GM21515 (cell line): Measurements from ENCODE around the gene GTF3C5.
"Not testable (repeated sequence)": the region's sequence is repeated elsewhere in the genome, so short reads cannot be mapped to it uniquely, and the experiment has no call there.

ENCODE experiments used
- ATAC-seq: cut with Tn5 transposase; IDR thresholded peaks from one replicate; pipeline ENCODE4 v1.9.1; 2021; ENCODE audit not compliant: unreplicated experiment

The GTF3C5 gene

DNA sequence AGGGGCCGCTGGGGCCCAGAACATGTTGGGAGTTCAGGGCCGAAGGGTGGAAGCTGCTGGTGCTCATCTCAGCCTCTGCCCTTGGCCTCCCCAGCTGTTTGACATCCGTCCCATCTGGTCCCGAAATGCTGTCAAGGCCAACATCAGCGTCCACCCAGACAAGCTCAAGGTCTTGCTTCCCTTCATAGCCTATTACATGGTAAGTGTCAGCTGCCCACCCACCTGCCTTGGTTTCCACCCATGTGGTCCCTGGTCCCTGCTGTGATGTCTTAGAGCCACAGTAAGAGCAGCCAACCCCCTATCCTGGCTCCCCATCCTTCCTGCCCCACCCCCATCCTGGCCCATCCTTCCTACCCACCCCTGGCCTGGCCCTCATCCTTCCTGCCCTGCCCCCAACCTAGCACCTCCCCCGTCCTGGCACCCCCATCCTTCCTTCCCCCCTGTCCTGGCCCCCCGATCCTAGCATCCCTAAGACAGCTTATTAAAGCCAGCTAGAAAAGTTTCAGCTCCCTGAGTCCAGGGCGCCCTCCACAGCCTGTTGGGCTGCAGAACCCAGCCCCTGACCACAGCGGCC lies 21.3 kb downstream of the GTF3C5 start:
- no peak for ATAC-seq

DNA sequence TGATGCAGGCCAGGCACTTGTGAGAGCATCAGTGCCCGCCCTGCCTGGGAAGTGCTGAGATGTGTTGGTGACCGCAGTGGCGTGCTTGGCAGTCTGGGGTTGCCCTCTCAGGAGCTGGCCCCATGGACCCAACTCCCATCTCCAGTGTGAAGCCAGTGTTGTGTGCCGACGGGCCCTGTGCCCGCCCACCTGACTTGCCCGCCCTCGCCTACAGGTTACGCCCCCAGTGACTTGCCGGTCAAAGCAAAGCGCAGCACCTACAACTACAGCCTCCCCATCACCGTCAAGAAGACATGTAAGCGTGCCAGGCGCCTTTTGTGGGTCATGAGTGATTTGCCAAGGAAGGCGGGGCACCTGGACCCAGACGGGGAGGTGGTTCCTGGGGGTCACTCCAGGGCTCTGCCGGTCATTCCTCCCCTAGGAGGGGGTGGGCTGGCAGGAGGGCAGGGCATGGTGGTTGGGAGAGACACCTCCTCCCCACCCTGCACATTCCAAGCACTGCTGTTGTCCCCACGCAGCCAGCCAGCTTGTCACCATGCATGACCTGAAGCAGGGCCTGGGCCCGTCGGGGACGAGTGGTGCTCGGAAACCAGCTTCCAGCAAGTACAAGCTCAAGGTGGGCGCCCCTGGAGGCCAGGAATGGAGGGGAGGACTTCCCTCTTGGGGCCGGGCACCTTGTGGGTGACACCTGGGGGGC lies 23.5 kb downstream of the GTF3C5 start:
- ATAC-seq, result no peak

DNA sequence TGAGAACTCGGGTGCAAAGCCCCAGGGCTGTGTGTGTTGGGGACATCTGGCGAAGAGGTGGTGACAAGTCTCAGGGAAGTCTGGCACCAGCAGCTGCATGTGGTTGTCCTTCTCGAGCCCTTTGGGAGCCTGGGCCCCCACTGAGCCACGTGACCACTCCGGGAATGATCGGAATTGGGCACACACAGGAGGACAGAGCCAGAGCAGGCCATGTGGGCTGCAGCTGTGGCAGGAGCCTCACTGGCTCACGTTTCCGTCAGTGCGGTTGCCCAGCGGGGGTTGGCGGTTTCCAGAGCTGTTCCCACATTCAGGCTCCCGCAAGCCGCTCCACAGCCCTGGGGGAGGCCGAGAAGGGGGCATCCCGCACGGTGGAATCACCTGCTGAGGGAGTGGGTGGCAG lies 24.2 kb downstream of the GTF3C5 start:
- no peak for ATAC-seq

DNA sequence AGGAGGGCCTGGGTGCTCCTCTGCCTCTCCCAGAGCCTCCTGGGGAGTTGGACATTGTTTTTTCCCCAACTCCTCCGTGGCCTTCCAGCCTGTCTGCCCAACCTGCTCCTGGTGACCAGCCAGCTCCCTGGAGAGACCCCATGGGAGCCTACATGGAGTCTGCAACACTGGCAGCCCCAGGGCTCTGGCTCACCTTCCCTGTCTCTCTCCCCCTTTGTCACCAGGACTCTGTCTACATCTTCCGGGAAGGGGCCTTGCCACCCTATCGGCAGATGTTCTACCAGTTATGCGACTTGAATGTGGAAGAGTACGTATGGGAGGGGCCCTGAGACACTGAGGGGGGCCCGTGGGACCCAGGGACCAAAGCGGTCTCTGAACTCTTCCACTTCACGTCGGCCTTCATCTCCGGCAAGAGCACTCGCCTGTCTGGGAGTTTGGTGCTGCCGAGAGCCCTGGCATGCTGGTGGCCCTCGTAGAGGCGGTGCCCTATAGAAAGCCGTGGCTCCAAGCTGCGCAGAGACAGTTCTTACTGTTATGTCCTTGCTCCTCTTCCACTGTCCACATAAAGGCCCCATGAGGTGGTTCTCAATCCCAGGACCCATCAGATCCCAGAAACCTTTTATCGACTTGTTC lies 25.1 kb downstream of the GTF3C5 start:
- no peak for ATAC-seq

DNA sequence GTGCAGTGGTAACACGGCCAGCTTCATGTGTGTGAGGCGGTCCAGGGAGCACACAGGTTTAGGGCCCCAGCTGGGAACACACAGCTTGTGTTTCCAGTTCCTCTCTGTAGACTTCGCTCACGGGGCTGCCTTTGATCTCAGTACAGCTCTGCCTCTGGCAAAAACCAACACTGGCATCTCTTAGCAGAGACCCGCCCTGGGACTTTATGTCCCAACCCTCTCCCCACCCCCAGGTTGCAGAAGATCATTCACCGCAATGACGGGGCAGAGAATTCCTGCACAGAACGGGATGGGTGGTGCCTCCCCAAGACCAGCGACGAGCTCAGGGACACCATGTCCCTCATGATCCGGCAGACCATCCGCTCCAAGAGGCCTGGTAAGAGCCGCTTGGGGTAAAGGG lies 25.7 kb downstream of the GTF3C5 start:
- no peak for ATAC-seq

DNA sequence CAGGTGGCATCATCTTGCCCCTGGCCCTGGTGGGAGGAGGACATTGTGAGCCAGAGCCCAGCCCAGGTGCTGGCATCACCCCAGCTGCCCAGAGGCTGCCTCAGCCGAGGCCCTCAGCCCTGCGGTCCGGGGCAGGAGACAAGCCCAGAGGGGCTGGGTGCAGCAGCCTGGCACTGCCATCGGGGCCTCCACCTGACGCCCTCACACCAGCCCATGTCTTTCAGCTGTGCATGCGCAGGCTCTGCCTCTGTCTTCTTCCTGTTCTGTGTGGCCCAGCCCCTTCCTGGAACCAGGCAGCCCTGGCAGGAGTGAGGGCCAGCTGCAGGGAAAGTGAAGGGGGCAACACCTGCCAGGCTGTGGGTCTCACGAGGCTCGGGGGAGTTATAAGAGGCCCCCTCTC lies 26.2 kb downstream of the GTF3C5 start:
- ATAC-seq, result no peak

DNA sequence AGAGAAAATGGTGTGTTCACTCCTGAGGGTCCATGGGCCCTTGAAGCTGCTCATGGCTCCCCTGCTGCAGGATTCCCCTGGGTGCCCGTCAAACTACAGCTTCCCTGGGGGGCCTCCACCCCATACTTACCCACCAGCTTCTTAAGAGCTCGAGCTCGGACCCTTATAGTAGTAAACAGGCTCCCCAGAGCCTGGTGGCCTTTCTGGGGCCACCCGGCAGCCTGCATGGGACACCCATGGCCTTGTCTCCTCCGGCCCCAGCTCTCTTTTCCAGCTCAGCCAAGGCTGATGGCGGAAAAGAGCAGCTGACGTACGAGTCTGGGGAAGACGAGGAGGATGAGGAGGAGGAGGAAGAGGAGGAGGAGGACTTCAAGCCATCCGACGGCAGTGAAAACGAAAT lies 26.8 kb downstream of the GTF3C5 start:
- ATAC-seq, result no peak

DNA sequence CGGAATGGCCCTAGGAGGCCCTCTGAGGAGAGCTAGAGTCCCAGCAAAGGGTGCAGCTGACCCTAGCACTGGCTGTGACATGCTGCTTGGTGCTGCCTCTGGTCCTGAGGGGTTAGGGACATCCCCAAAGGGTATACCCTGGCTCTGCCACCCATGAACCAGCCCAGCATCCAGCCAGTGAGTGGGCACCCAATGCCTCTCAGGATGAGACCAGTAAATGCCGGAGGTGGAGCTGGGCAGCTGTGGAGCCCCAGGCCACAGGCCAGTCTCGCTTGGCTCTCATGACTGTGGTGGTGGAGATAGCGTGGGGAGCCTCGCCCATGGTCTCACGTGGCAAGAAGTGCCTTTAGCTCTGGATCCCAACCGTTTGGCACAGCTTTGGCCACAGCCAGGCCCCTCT lies 27.3 kb downstream of the GTF3C5 start:
- no peak for ATAC-seq

DNA sequence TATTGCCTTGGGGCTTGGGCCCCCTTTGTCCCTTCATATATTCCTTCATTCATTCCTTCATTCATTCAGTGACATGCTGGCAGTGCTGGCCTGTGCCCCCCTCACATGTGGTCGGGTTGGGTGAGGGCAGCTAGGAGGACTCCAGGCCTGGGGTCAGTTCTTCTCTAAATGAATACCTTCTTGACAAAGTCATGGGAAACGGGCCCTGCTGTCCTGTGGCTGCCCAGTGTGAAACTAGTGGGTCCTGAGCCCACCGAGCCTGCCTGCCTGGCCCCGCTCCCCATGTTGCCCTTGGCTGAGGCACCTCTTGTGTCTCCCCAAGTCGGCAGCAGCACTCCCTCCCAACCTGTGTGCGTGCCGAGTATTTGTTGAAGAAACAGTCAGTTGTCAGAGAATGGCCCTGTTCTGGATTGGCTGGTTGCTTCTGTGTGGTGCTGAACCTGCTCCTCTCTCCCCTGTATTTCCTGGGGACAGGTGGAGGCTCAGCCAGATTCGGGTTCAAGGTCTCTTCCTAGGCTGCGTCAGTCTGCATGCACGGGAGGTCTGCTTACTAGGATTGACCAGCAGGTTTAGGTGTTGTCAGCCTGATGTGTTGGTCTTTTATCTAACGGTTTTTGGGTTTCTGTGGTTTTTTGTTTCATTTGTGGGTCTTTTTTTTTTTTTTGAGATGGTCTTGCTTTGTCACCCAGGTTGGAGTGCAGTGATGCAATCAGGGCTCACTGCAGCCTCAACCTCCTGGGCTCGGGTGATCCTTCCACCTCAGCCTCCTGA lies 27.9 kb downstream of the GTF3C5 start:
- ATAC-seq, result no peak

DNA sequence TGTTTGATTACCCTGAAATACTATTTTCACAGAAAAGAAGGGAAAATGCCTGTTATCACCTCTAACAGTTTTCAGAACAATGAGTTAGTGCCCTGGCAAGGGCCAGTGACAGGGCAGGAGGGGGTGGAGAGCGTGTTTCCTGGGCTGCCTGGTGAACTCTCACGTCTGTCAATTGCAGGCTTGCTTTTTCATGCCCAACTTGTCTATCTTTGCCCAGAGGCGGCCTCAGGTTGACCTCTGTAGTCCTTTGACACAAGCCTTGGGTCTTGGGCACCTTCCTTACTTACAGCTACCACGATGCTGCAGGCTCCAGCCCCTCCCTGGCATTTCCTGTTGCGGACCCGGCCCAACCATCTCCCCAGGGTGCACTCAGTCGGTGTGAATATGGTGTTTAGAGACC lies 28.8 kb downstream of the GTF3C5 start:
- ATAC-seq, result no peak

DNA sequence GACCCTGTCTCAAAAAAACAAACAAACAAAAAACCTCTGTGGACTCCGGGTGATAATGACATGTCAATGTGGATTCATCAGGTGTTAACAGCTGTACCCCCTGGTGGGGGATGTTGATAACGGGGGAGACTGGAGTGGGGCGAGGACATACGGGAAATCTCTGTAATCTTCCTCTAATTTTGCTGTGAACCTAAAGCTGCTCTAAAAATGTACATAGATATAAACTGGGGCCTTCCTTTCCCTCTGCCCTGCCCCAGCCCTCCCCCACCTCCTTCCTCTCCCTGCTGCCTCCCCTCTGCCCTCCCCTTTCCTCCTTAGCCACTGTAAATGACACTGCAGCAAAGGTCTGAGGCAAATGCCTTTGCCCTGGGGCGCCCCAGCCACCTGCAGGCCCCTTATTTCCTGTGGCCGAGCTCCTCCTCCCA lies 29.6 kb downstream of the GTF3C5 start:
- ATAC-seq, result no peak

DNA sequence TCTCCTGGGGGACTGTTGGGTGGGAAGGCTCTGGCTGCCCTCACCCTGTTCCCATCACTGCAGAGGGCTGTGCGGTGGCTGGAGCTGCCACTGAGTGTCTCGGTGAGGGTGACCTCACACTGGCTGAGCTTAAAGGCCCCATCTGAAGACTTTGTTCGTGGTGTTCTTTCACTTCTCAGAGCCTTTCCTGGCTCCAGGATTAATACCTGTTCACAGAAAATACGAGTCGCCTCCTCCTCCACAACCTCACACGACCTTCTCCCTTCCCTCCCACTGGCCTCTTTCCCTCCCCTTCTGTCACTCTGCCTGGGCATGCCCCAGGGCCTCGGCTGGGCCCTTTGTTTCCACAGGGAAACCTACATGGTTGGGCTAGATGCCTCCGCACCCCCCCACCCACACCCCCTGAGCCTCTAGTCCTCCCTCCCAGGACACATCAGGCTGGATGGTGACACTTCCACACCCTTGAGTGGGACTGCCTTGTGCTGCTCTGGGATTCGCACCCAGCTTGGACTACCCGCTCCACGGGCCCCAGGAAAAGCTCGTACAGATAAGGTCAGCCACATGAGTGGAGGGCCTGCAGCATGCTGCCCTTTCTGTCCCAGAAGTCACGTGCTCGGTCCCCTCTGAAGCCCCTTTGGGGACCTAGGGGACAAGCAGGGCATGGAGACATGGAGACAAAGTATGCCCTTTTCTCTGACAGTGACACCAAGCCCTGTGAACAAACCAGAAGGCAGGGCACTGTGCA lies 30.4 kb downstream of the GTF3C5 start:
- not testable (repeated sequence) for ATAC-seq

DNA sequence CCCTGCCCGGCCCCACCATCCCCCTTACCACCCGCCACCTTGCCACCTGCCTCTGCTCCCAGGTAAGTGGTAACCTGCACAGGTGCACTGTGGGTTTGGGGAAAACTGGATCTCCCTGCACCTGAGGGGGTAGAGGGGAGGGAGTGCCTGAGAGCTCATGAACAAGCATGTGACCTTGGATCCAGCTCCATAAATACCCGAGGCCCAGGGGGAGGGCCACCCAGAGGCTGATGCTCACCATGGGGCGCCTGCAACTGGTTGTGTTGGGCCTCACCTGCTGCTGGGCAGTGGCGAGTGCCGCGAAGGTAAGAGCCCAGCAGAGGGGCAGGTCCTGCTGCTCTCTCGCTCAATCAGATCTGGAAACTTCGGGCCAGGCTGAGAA lies 31.0 kb downstream of the GTF3C5 start, which contains the start of gene CEL:
CEL (plus strand) TSS at position 218 of the 382 bp plus-strand sequence; CDS start at position 240, 22 bp downstream.
- ATAC-seq, result not testable (repeated sequence)

DNA sequence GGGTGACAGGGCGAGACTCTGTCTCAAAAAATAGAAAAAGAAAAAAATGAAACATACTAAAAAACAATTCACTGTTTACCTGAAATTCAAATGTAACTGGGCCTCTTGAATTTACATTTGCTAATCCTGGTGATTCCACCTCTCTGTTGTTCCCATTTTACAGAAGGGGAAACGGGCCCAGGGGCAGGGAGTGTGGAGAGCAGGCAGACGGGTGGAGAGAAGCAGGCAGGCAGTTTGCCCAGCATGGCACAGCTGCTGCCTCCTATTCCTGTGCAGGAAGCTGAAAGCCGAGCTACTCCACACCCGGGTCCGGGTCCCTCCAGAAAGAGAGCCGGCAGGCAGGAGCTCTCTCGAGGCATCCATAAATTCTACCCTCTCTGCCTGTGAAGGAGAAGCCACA lies 31.8 kb downstream of the GTF3C5 start:
- not testable (repeated sequence) for ATAC-seq

DNA sequence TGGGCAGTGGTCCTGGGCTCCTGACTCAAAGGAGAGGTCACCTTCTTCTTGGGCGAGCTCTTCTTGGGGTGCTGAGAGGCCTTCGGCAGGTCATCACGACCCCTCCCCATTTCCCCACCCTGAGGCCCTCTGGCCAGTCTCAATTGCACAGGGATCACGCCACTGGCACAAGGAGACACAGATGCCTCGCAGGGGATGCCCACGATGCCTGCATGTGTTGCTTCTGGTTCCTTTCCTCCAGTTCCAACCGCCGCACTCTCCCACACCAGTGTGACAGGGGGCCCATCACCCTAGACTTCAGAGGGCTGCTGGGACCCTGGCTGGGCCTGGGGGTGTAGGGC lies 32.3 kb downstream of the GTF3C5 start:
- no peak for ATAC-seq

DNA sequence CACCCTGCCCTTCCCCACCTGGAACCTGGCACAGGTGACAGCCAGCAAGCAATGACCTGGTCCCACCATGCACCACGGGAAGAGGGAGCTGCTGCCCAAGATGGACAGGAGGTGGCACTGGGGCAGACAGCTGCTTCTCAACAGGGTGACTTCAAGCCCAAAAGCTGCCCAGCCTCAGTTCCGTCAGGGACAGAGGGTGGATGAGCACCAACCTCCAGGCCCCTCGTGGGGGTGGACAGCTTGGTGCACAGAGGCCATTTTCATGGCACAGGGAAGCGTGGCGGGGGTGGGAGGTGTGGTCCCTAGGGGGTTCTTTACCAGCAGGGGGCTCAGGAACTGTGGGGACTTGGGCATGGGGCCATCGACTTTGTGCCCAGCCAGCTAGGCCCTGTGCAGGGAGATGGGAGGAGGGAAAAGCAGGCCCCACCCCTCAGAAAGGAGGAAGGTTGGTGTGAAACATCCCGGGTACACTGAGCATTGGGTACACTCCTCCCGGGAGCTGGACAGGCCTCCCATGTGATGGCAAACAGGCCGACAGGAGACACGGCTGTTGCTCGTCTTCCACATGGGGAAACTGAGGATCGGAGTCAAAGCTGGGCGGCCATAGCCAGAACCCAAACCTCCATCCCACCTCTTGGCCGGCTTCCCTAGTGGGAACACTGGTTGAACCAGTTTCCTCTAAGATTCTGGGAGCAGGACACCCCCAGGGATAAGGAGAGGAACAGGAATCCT lies 32.9 kb downstream of the GTF3C5 start:
- ATAC-seq, result no peak

DNA sequence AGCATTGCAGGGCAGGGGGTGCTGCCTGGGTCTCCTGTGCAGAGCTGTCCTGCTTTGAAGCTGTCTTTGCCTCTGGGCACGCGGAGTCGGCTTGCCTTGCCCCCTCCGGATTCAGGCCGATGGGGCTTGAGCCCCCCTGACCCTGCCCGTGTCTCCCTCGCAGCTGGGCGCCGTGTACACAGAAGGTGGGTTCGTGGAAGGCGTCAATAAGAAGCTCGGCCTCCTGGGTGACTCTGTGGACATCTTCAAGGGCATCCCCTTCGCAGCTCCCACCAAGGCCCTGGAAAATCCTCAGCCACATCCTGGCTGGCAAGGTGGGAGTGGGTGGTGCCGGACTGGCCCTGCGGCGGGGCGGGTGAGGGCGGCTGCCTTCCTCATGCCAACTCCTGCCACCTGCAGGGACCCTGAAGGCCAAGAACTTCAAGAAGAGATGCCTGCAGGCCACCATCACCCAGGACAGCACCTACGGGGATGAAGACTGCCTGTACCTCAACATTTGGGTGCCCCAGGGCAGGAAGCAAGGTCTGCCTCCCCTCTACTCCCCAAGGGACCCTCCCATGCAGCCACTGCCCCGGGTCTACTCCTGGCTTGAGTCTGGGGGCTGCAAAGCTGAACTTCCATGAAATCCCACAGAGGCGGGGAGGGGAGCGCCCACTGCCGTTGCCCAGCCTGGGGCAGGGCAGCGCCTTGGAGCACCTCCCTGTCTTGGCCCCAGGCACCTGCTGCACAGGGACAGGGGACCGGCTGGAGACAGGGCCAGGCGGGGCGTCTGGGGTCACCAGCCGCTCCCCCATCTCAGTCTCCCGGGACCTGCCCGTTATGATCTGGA lies 33.7 kb downstream of the GTF3C5 start:
- no peak for ATAC-seq

DNA sequence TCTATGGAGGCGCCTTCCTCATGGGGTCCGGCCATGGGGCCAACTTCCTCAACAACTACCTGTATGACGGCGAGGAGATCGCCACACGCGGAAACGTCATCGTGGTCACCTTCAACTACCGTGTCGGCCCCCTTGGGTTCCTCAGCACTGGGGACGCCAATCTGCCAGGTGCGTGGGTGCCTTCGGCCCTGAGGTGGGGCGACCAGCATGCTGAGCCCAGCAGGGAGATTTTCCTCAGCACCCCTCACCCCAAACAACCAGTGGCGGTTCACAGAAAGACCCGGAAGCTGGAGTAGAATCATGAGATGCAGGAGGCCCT lies 34.2 kb downstream of the GTF3C5 start:
- ATAC-seq, result no peak

DNA sequence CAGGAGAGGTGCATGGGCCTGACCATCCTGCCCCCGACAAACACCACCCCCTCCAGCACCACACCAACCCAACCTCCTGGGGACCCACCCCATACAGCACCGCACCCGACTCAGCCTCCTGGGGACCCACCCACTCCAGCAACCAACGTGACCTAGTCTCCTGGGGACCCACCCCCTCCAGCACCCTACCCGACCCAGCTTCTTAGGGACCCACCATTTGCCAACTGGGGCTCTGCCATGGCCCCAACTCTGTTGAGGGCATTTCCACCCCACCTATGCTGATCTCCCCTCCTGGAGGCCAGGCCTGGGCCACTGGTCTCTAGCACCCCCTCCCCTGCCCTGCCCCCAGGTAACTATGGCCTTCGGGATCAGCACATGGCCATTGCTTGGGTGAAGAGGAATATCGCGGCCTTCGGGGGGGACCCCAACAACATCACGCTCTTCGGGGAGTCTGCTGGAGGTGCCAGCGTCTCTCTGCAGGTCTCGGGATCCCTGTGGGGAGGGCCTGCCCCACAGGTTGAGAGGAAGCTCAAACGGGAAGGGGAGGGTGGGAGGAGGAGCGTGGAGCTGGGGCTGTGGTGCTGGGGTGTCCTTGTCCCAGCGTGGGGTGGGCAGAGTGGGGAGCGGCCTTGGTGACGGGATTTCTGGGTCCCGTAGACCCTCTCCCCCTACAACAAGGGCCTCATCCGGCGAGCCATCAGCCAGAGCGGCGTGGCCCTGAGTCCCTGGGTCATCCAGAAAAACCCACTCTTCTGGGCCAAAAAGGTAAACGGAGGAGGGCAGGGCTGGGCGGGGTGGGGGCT lies 35.6 kb downstream of the GTF3C5 start:
- no peak for ATAC-seq
